ENCODE measurements around the gene DNAH7.

DNA sequence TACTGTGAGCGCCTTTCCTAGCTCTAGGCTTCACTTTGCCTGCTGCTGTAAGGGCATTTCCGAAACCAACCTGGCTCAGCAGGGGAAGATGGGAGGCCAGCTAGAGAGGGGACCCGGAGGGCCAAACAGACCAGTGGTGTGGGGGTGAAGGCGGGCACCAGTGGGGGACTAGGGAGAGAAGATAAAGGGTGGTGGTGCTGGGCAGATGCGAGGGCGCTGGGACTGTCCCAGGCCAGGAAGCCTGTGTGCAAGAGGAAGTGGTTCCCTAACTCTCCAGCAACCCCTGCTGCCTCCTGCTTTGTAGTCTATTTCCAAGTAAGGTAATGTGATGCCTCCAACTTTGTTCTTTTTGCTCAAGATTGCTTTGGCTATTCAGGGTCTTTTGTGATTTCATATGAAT is 73.1 kb downstream of the DNAH7 start:
- no peak for TF ChIP-seq EZH2 (IDR thresholded peaks at IDR 0.05; ENCODE audit: low read length, missing control alignments)
- TF ChIP-seq, protein P1, sequence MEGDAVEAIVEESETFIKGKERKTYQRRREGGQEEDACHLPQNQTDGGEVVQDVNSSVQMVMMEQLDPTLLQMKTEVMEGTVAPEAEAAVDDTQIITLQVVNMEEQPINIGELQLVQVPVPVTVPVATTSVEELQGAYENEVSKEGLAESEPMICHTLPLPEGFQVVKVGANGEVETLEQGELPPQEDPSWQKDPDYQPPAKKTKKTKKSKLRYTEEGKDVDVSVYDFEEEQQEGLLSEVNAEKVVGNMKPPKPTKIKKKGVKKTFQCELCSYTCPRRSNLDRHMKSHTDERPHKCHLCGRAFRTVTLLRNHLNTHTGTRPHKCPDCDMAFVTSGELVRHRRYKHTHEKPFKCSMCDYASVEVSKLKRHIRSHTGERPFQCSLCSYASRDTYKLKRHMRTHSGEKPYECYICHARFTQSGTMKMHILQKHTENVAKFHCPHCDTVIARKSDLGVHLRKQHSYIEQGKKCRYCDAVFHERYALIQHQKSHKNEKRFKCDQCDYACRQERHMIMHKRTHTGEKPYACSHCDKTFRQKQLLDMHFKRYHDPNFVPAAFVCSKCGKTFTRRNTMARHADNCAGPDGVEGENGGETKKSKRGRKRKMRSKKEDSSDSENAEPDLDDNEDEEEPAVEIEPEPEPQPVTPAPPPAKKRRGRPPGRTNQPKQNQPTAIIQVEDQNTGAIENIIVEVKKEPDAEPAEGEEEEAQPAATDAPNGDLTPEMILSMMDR (conservative IDR thresholded peaks at IDR 0.05 in 1 of 2, IDR thresholded peaks at IDR 0.05 in 1 of 2; ENCODE audit: low read depth in 1 of 2, low read length in 2 of 2), result no peak

Data from fibroblast of lung (primary cell).